Testis (tissue), 3 donors: ENCODE results near the gene KCNAB1. TPM values are rescaled to one million over a fixed set of nuclear protein-coding genes. Genes with fewer than 3 reads are reported as not detected.

Experiments used
- DNase-seq: peaks from one replicate; pipeline ENCODE4 v3.0.0-alpha.2; 2019
- H3K27ac ChIP-seq, 2 donors: fragments of 200-600 bp; sonication (generic); one replicate each; pipeline ENCODE4 v1.5.1; 2019
- H3K27me3 ChIP-seq: fragments of 200-600 bp; sonication (generic); one replicate; pipeline ENCODE4 v1.5.1; 2019
- H3K36me3 ChIP-seq: fragments of 200-600 bp; sonication (generic); one replicate; pipeline ENCODE4 v1.5.1; 2017; ENCODE audit warnings: low read depth; ENCODE audit errors: missing control alignments
- H3K4me1 ChIP-seq: fragments of 200-600 bp; sonication (generic); one replicate; pipeline ENCODE4 v1.5.1; 2019
- H3K4me3 ChIP-seq, 2 donors: fragments of 200-600 bp; sonication (generic); one replicate each; pipeline ENCODE4 v1.5.1; 2017 to 2019
- H3K9me3 ChIP-seq: fragments of 200-600 bp; sonication (generic); one replicate; pipeline ENCODE4 v1.5.1; 2017
- CTCF ChIP-seq, 3 experiments: fragments of 450-650 bp in 2 of 3; fragments of 200-600 bp in 1 of 3; sonication (generic) in 1 of 3; IDR thresholded peaks; one replicate each; pipeline ENCODE4 v1.5.1; 2016 to 2019; ENCODE audit warnings: antibody characterized with exemption in 3 of 3, mild to moderate bottlenecking in 2 of 3, moderate library complexity in 1 of 3
- POLR2A ChIP-seq: fragments of 450-650 bp; IDR thresholded peaks from one replicate; pipeline ENCODE4 v1.6.1; 2017; ENCODE audit warnings: antibody characterized with exemption, mild to moderate bottlenecking, moderate library complexity
- WGBS, 2 donors: methylation state at CpG; one replicate each; pipeline ENCODE4 v1.1.5; 2018; 5-methylcytosine and 5-hydroxymethylcytosine counted together
- intact Hi-C: fragments of 100-400 bp; cut with DNase I; formaldehyde crosslinking; loops from one replicate; pipeline ENCODE4 v1.15.1; 2023; ENCODE audit warnings: low total_unique reads
- polyA plus RNA-seq: library from polyadenylated mRNA; stranded (reverse); fragments of 350-450 nt; fragmentation: Illumina TruSeq; extraction: RNeasy Lipid Tissue Mini Kit (QIAGEN cat#74804); gene quantifications from one replicate; pipeline ENCODE4 v1.2.3, GENCODE V29; 2014; ENCODE audit warnings: low read depth, low replicate concordance; ENCODE audit not compliant: insufficient read depth
- total RNA-seq, 2 donors: library from RNA; depleted of rRNA; stranded (reverse); fragments of >200 nt; gene quantifications; one replicate each; pipeline ENCODE4 v1.2.3, GENCODE V29; 2016

KCNAB1 gene
- total and polyA plus RNA-seq, 3 donors from 2014 or later: 3.8 to 8.9 (median 5.7) TPM

- DNase-seq: no peak
- Histone ChIP-seq H3K4me3 (no peak overlapping the region), H3K27ac (no peak overlapping the region), H3K27me3 (no peaks in the 10 kb centered on the region), H3K4me1 (peaks cover 22% of the 10 kb centered on the region), H3K9me3 (no peaks in the 10 kb centered on the region), H3K36me3 (no peaks in the 10 kb centered on the region)
- no peak for TF ChIP-seq CTCF (IDR thresholded peaks at IDR 0.05)
- no peak for TF ChIP-seq POLR2A
- intact Hi-C loops: no loop called here
- 81 to 88% methylated on average over 4 of the region's 4 CpGs for WGBS, 2 donors
These were observed 131.0 kb downstream of the KCNAB1 start for GRCh38 chr3:156251424-156251823.

GRCh38 chr3:156252656-156253055 lies 132.3 kb downstream of the KCNAB1 start:
- intact Hi-C loops: no loop called here
- no peaks in the 10 kb centered on the region for H3K36me3 ChIP-seq
- peaks cover 22% of the 10 kb centered on the region for H3K4me1 ChIP-seq
- no peaks in the 10 kb centered on the region for H3K27me3 ChIP-seq
- peak; percentile 18 for DNase-seq
- WGBS, 2 donors: 73% methylated on average over 3 of the region's 3 CpGs
- no peak for TF ChIP-seq CTCF (IDR thresholded peaks at IDR 0.05)
- no peak for TF ChIP-seq POLR2A
- no peaks in the 10 kb centered on the region for H3K9me3 ChIP-seq
- peak overlapping the region in 1 of 2 donors; percentile 42 for H3K27ac ChIP-seq
- H3K4me3 ChIP-seq: no peak overlapping the region

- Histone ChIP-seq H3K27ac (peak overlapping the region; percentile 42 to 43), H3K9me3 (no peaks in the 10 kb centered on the region), H3K4me3 (no peak overlapping the region), H3K27me3 (no peaks in the 10 kb centered on the region), H3K36me3 (no peaks in the 10 kb centered on the region), H3K4me1 (peaks cover 22% of the 10 kb centered on the region)
- no peak for DNase-seq
- 66 to 69% methylated on average over 1 of the region's 1 CpG for WGBS, 2 donors
- TF ChIP-seq POLR2A (no peak), CTCF (IDR thresholded peaks at IDR 0.05) (no peak)
- intact Hi-C loops: no loop called here
These were observed 132.8 kb downstream of the KCNAB1 start for GRCh38 chr3:156253150-156253549.

GRCh38 chr3:156256256-156256655 lies 135.9 kb downstream of the KCNAB1 start:
- no peak for DNase-seq
- H3K27ac ChIP-seq: peak overlapping the region in 1 of 2 donors; percentile 68
- TF ChIP-seq POLR2A (no peak), CTCF (IDR thresholded peaks at IDR 0.05) (no peak)
- no peak overlapping the region for H3K4me3 ChIP-seq
- no peaks in the 10 kb centered on the region for H3K9me3 ChIP-seq
- H3K36me3 ChIP-seq: no peaks in the 10 kb centered on the region
- WGBS, 2 donors: 72 to 78% methylated on average over 4 of the region's 4 CpGs
- H3K4me1 ChIP-seq: peaks cover 18% of the 10 kb centered on the region
- H3K27me3 ChIP-seq: no peaks in the 10 kb centered on the region
- intact Hi-C loops: no loop called here

- H3K27ac ChIP-seq: no peak overlapping the region
- peaks cover 18% of the 10 kb centered on the region for H3K4me1 ChIP-seq
- TF ChIP-seq POLR2A (no peak), CTCF (IDR thresholded peaks at IDR 0.05) (no peak)
- H3K4me3 ChIP-seq: no peak overlapping the region
- no peaks in the 10 kb centered on the region for H3K27me3 ChIP-seq
- intact Hi-C loops: no loop called here
- no peak for DNase-seq
- no peaks in the 10 kb centered on the region for H3K9me3 ChIP-seq
- no peaks in the 10 kb centered on the region for H3K36me3 ChIP-seq
These were observed 136.6 kb downstream of the KCNAB1 start for GRCh38 chr3:156256945-156257344.
